Activated naive CD8-positive, alpha-beta T cell treated with anti-CD3 and anti-CD28 coated beads, Interleukin-2, amount 50 U/mL, for 16 hours (primary cell): Measurements from ENCODE around the gene ARFIP1.

Experiments
- DNase-seq: peaks from one replicate; pipeline ENCODE4 v3.0.0-alpha.2; 2020; ENCODE audit warnings: low read depth, low spot score

ARFIP1 gene

GRCh38 chr4:152938237-152938947, 158.6 kb downstream of the ARFIP1 start:
- no peak for DNase-seq

GRCh38 chr4:152939621-152940020, 159.9 kb downstream of the ARFIP1 start:
- DNase-seq: no peak

GRCh38 chr4:152940461-152940860, 160.7 kb downstream of the ARFIP1 start:
- no peak for DNase-seq

DNA sequence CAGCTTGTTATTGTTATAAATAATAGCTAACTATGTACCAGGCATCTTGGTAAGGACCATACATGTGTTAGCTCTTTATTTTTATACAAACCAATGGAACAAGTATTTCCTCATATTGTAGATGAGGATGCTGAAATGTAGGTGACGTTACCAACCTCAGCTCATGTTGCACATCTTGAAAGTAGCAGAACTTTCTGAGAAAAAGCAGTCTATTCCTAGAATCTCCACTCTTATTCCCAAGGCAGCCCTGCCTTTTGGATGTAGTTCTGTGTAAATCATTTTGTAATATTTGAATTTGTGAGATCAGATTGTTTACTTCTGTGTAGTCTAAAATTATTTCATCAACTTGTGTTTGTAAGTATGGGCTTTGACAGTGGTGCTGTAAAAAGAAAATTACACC, 161.7 kb downstream of the ARFIP1 start:
- DNase-seq: no peak

- no peak for DNase-seq
These were observed 162.6 kb downstream of the ARFIP1 start for GRCh38 chr4:152942346-152942745.

GRCh38 chr4:152943672-152944071, 163.9 kb downstream of the ARFIP1 start:
- no peak for DNase-seq

GRCh38 chr4:152944666-152945320, 165.0 kb downstream of the ARFIP1 start:
- no peak for DNase-seq

DNA sequence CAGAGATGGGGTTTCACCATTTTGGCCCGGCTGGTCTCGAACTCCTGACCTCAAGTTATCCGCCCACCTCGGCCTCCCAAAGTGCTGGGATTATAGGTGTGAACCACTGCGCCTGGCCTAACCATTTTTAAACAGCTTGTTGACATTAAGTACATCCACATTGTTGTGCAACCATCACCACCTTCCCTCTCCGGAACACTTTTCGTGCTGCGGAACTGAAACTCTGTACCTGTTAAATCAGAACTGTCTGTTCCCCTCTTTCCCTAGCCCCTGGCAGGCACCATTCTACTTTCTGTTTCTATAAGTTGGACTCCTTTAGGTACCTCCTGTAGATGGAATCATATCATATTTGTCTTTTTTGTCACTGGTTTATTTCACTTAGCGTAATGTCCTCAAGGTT, 165.9 kb downstream of the ARFIP1 start:
- no peak for DNase-seq

GRCh38 chr4:152946446-152946845, 166.7 kb downstream of the ARFIP1 start:
- DNase-seq: no peak

DNA sequence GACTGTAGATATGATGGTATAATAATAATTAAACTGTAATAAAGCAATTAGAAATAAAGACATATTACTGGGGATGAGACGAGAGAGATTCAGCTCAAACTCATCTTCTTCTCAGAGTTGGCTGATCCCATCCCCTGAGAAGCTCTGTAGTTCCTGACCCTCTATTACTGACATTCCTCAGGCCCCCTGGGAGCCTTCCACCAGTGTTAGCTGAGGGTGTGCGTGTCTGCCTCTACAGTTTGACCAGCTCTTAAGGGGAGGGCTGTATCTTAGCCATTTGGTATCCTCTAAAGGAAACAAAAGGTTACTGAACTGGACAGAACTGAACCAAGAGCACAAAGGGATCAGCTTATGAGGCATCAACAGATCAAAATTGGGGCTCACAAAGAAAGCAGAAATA, 167.6 kb downstream of the ARFIP1 start:
- DNase-seq: no peak

GRCh38 chr4:152949930-152950329, 170.2 kb downstream of the ARFIP1 start:
- DNase-seq: no peak

GRCh38 chr4:152950402-152951274, 170.9 kb downstream of the ARFIP1 start:
- no peak for DNase-seq

GRCh38 chr4:152951348-152951747, 171.6 kb downstream of the ARFIP1 start:
- DNase-seq: no peak

GRCh38 chr4:152953514-152953913, 173.8 kb downstream of the ARFIP1 start:
- DNase-seq: no peak

GRCh38 chr4:152954741-152955140, 175.0 kb downstream of the ARFIP1 start:
- no peak for DNase-seq

- no peak for DNase-seq
These were observed 176.4 kb downstream of the ARFIP1 start for GRCh38 chr4:152956147-152956546.

- no peak for DNase-seq
These were observed 177.1 kb downstream of the ARFIP1 start for GRCh38 chr4:152956650-152957436.

DNA sequence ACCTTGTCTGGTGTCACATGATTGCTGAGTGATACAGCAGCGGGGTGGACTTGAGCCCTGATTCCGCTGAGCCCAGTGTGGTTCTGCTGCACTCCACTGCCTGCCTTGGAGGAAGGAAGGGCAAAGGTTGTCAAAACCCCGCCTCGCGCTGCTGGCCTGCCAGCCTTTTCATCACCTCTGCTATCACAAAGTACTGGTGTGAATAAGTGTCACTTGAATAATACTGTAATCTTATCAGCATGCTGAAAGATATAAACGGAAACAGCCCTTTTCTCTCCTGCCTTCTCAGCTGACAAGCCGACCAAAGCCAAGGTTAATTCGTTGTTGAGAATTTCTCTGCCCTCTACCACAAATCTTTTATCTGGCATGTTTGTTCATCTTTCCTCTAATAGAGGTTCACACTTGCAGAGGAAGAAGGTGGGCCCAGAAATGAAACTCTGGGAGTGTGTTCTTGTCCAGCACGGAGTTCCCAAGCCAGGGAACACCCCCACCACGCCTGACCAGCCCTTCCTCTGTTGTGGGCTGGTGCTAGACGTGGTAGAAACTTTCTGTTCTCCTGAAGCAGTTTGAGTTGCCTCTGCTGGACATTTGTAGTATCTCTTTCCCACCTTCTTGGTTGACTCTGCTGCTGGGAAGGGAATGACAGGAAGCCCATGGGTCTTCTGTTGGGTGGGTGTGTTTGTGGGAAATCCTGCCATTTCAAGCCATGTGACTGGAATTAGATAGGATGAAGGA, 177.8 kb downstream of the ARFIP1 start:
- DNase-seq: no peak

GRCh38 chr4:152959080-152959479, 179.3 kb downstream of the ARFIP1 start:
- DNase-seq: no peak

- no peak for DNase-seq
These were observed 180.3 kb downstream of the ARFIP1 start for GRCh38 chr4:152960082-152960481.
